NT2/D1 (cell line): ENCODE measurements around the gene SCTR.

Experiments
- SUZ12 ChIP-seq: IDR thresholded peaks from 2 replicates; pipeline ENCODE4 v1.6.1; 2011; ENCODE audit not compliant: insufficient read length, insufficient read depth; ENCODE audit errors: extremely low read depth
- YY1 ChIP-seq: IDR thresholded peaks from 2 replicates; pipeline ENCODE4 v1.6.1; 2011; ENCODE audit not compliant: insufficient read length, insufficient read depth
- ZNF274 ChIP-seq: IDR thresholded peaks from 2 replicates; pipeline ENCODE4 v1.6.1; 2011; ENCODE audit warnings: mild to moderate bottlenecking, low read depth, low read length

GRCh38 chr2:119545754-119546446 is 21.6 kb upstream of the SCTR start:
- TF ChIP-seq ZNF274, result no peak
- no peak for TF ChIP-seq YY1
- TF ChIP-seq SUZ12, result no peak
